Left colon (tissue), 2 donors: ENCODE results near the gene NEDD4. TPM values are rescaled to one million over a fixed set of nuclear protein-coding genes. Genes with fewer than 3 reads are reported as not detected.
"Not testable (repeated sequence)": the region's sequence is repeated elsewhere in the genome, so short reads cannot be mapped to it uniquely, and the experiment has no call there.

Experiments
- ATAC-seq: fragments of 200-7000 bp; cut with Tn5 transposase; one replicate; pipeline ENCODE4 v1.9.1; 2020; ENCODE audit warnings: mild to moderate bottlenecking, moderate library complexity
- DNase-seq, 2 donors: peaks; one replicate each; pipeline ENCODE4 v3.0.0-alpha.2; 2020
- intact Hi-C, 2 donors: fragments of 100-400 bp; cut with DNase I in 1 of 2; cut with micrococcal nuclease in 1 of 2; formaldehyde crosslinking; loops; one replicate each; pipeline versions ENCODE4 v1.11.2 to v1.14.0; 2022; cut with DNase I, micrococcal nuclease
- total RNA-seq, 2 donors: library from RNA; stranded (reverse); fragmentation: NEBNext Ultra II Directional; extraction: Animal tissue kit (Norgen Biotek cat#: 25700); gene quantifications; one replicate each; pipeline ENCODE4 v1.2.1, GENCODE V29; 2021
- donor health status: DM: no; HTN: no; CAD: no.
- donor health status: DM: yes; HTN: yes; CAD: no.

The NEDD4 gene
- total RNA-seq, 2 donors from 2014 or later, result 10.4 to 13.4 TPM

DNA sequence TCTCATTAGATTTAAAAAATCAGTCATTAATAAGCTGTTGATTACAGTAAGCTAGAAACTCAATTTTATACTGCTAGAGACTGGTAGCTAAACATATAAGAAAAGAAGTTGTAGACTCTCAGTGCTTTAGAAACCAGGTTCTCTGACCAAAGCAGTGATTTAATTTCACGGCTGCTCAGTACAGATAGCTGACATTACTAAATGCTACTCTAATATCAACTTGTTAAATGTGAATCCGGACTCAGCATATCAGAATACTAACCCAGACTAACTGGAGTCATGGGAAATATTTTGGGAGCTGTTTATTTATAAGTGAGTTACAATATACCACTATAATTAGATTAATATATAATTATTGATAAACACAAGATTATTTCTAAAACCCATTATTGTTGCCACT lies 80.4 kb downstream of the NEDD4 start:
- intact Hi-C loops, result no loop called here
- no peak for DNase-seq
- no peak for ATAC-seq

DNA sequence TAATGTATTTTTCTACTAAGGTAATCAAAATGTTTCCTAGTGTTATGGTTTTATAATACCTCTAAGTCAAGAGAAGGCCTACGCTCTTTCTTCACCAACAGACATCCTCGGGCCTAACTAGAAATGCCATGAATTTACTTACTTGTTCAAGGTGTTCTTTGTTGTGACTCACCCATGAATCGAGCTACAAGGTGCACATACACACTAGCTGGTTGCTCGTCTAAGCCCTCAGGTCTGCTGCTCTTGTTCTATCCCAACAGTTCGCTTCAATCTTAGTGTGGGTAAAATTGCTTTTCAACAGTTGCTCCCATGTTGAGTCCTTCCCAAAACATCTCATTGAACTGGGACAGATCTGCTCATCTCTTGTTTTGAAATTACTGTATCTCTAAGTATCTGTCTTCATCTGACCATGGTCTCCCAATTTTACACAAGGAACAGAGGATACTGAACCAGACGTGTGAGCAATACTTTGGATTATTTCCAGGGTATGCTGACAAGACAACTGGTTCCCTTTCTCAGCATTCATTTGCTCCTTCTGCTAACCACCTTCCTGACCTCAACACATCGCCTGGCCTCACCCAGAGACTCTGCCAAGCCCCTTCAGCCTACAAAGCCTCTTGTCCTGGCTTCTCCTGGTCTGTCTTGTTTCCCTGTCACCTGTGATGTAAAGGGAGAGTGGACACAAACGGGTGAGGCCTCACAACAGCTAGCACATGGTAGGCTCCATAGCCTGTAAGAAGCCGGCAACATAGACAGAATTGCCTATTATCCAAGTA lies 84.2 kb downstream of the NEDD4 start:
- intact Hi-C loops, result no loop called here
- no peak for ATAC-seq

DNA sequence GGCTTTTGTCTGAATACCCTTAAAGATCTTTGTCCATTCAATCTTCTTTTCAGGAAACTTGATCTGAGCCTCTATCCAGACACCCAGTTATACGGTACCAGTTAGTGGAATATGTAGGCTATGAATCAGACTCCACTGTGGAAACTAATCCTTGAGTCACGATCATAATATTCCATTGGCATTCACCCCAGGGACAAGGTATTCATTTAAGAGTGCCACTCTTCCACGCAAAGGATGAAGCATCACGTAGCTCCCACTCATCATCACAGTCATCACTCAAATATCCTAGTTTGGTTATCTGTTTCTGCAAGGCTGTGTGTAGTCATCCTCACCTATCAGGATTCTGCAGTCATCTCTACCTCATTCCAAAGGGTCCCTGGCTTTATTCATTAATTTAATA lies 85.6 kb downstream of the NEDD4 start:
- ATAC-seq, result no peak
- intact Hi-C loops, result no loop called here
- DNase-seq, result no peak

More for the DNA sequence above, 84.2 kb downstream of the NEDD4 start:
- DNase-seq, result no peak

DNA sequence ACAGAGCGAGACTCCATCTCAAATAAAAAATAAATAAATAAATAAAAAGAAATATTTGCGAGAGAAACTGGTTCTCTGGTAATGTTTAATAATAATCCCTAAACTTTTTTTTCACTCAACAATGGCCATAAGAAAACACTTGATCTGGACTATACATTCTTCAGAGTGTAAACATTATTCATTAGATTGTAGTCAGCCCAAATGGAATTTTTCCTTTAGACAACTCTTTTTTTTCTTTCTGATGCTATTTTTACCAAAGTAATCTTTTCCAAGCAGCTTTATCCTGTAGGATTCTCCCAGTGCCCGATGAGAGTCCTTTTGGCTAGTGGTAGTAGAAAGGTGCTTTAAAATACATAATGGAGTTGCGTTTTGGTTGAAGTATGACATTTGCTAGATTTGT lies 90.4 kb downstream of the NEDD4 start:
- no peak for ATAC-seq
- intact Hi-C loops, result no loop called here
- no peak for DNase-seq

DNA sequence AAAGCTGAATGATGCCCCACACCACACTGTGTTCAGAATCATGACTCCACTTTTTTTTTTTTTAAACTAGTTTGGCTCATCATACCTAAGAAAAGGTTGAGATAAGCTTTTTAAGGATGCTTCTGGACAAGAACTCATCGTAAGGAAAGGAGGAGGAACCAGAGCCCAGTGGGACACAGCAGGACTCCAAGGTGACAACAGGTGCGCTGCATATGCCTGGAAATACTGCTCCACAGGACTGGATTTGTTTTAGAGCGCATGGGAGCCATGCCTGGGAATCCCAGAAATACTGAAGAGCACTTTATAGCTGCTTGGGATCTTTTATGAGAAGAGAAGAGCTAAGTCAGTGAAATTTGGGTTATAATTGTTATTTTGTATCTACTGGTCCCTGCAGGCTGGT lies 93.4 kb downstream of the NEDD4 start:
- ATAC-seq, result no peak
- no peak for DNase-seq
- intact Hi-C loops, result no loop called here

DNA sequence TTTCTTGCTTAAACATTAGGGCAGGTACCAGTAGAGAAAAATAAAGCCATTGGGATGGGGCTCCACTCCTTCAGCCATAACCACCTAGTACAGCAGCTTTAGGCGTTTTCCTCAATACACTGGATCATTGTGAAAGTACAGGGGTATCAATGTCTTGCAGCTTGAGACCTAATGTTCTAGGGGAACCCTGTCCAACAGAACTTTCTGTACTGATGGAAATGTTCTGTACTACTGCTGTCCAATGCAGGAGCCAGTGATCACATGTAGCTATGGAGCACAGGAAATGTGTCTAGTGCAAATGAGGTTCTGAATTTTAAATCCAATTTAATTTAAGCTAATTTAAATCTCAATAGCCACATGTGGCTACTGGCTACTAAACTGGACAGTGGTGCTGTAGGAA lies 93.9 kb downstream of the NEDD4 start:
- no peak for DNase-seq
- ATAC-seq, result no peak
- intact Hi-C loops, result no loop called here

DNA sequence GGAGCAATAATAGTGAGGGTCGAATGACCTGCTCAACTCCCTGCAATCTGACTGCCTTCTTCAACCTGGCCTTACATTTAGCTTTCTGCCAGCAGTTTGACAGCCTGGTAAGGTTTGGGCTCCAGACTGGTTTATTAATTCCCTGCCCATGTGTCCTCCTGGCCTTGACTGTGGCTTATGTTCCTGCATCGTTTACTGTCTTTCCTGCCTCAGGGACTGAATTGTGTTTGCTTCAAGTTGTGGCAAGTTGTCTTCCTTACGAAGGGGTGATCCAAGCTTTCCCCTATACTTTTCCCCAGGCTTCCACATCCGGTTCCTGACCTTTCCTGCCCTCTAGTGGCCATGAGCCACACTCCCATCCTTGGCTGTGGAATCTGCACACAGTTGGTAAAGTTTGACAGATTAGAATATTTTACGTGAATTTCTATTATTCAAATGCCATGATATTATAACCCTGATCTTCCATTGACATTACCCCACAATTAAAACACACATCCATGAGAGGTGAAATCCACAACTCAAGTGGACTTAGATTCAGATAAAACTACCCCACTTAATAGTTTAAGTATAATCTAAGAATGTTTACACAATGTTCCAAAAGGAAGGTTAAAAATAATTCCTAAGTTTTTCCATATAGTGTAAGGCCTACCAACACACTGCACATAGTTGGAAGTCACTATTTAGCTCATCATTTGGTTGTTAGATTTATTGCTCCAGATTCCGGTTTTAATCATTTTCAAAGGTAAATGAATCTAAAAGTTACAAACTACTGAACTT lies 95.7 kb downstream of the NEDD4 start:
- DNase-seq, result peak in 1 of 2 donors; percentile 56
- intact Hi-C loops, result no loop called here
- peak; percentile 82 for ATAC-seq

DNA sequence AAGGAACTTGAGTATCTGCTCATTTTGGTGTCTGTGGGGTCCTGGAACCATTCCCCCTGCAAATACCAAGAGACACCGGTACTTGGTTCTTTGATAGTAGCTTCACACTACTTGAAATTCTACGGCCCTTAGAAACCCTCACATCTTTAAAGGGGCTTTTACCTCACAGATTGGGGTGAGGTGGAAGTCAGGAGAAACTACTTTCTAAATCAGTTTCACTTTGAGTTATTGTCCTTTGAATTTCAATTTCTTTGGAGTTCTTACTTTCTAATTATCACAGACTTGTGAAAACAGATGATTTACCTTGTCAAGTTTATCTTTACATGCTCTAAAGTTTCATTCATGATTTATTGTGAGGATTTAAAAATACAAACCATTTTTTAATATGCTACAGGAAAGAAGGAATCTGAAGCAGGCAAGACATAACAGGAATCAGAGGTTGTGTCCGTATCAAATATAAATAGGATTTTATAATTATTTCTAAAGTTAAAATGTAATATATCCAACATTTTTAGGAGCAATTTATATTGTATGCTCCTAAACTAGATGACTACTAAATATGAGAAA lies 98.9 kb downstream of the NEDD4 start:
- DNase-seq (no peak), ATAC-seq (peak; percentile 24)
- intact Hi-C loops, result no loop called here

DNA sequence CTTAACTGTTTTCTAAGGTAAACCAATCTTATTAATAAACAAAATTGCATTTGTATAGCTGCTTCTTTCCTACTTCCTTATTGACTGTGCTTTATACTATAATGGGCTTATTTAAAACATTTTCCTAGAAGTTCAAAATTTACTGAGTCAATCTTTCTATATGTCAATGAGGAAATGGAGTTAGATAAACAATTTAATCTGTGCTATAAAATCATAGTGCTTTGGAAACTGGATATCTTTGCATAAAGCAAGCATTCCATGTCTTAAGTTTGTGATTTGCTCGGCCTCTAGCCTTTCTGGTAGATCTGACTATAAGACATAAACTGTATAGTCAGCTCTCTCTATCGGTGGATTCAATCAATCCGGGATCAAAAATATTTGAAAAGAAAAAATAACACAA lies 99.6 kb downstream of the NEDD4 start:
- intact Hi-C loops, result no loop called here
- DNase-seq (no peak), ATAC-seq (peak; percentile 86)

DNA sequence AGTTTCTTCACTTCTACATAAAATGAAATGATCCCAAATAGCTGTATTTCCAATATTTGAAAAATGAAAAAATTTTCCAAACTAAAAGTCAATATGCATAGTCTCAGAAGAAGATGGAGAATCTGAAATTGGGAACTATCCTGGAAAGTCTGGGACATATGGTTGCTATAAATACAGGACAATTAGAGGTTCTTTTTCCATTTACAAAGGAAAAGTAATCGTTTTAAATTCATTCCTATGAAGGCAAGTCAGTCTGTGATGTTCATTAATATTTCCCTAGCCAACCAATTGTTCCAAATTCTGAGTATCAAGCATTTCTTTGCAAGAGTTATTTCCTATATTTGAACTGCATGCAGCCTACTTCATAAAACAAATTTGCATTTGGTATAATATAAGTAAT lies 102.2 kb downstream of the NEDD4 start:
- intact Hi-C loops, result no loop called here
- ATAC-seq (no peak), DNase-seq (no peak)

DNA sequence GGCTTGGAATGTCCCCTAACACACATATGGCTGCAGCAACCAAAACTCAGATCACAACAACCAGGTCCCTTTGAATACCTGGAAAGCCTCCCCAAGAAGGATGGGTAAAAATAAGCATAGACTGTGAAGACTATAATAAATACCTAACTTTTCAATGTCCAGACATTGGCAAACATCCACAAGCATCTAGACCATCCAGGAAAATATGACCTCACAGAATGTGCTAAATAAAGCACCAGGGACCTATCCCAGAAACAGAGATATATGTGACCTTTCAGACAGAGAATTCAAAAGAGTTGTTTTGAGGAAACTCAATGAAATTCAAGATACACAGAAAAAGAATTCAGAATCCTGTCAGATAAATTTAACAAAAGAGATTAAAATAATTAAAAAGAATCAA lies 109.2 kb downstream of the NEDD4 start:
- ATAC-seq (no peak), DNase-seq (no peak)
- intact Hi-C loops, result no loop called here

DNA sequence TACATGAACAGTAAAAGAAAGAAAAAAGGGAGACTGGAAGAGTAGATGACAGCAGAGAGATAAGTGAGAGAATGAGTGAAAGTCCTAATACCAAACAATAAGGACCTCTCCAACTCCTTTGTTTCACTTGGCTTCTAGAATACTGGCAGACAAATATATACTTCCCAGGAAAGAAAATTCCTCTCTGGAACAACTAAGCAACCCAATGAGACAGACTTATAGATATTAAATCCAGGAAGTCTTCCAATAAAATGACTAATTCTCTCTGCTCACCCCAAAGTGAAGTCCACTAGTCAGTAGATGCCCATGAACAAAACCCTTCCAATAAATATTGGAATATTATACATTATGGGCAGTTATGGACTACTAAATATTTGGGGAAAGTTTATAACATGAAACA lies 114.2 kb downstream of the NEDD4 start:
- intact Hi-C loops, result no loop called here
- no peak for DNase-seq
- ATAC-seq, result no peak

DNA sequence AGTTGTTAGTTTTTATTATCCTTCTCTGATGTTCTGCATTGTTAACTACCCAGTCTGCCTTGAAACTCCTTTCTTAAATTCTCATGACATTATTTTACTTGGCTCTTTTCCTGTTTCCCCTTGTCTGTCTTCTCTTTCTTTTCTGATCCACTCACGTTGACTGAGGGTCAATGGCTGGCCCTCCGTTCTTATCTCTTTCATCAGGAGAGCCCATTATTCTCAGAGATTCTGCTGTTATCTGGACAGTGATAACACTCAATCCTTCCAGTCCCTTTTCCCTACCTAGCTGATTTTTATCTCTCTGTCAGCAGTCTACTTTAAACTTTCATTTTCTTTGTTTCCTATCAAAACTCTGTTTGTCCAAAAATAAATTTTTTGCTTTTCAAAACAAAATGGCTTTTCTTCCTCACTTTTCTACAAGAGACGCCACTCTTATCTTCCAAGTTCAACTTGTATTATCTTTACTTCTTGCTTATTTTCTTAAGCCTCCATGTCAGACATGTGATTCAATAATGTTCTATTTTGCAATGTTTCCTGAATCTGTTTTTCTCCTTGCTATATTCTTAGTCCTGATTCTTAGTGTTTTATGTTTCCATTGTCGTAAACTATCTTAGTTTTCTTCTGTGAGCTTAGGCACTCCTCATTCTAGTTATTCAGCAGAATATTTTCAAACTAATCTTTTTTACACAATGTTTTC lies 120.2 kb downstream of the NEDD4 start:
- ATAC-seq, result no peak
- no peak for DNase-seq
- intact Hi-C loops, result no loop called here

DNA sequence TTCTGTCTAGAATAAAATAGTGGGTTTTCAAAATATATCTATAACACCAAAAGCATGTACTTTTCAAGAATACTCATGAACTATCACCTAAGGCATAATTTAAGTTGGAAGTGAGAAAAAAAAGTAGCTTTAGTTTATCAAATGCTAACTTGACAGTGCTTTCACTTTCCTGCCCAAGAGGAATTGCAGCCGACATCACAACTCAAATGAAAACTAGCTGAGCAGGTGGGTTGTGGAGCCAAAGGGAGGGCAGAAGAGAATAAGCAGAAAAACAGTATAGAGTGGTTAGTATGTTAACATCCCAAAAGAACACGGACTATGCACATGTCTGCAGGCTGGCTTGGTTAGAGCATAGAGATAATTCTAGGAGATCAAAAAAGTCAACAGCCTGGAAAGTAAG lies 120.9 kb downstream of the NEDD4 start:
- intact Hi-C loops, result no loop called here
- no peak for DNase-seq
- ATAC-seq, result no peak

DNA sequence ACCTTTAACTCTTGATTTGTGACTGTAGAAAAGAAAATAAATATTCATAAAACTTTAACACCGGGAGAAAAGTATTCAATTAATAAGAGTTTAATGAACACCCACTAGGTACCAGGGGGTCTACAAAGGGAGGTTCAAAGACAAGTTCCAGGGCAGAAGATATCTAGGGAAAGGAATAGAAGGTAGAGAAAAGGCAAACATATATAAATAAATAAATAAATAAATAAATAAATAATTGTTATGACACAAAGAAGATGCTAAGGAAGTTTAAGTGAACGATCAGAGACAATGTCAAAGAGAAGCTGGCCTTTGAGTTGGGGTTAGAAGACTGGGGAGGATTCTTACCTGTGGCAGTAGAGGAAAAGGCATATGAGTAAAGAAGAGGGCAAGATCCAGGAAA lies 123.8 kb downstream of the NEDD4 start:
- ATAC-seq (no peak), DNase-seq (no peak)
- intact Hi-C loops, result no loop called here

DNA sequence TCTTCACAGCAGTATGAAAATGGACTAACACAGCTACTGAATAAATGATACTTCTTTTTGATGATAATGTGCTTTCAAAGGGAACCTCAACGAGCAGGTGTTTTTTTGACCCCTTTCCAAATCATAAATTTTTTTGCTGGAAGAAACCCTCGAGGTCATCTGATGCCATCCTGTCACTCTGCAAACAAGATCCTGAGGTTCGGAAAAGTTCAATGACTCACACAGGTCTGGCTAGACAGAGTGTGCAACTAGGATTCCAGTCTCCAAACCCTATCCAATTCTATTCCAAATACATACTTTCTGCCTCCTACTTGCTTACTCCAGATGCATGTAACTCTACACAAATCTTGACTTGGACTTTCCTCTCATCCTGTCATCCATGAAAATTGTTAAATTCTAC lies 124.7 kb downstream of the NEDD4 start:
- no peak for DNase-seq
- ATAC-seq, result no peak
- intact Hi-C loops, result no loop called here

DNA sequence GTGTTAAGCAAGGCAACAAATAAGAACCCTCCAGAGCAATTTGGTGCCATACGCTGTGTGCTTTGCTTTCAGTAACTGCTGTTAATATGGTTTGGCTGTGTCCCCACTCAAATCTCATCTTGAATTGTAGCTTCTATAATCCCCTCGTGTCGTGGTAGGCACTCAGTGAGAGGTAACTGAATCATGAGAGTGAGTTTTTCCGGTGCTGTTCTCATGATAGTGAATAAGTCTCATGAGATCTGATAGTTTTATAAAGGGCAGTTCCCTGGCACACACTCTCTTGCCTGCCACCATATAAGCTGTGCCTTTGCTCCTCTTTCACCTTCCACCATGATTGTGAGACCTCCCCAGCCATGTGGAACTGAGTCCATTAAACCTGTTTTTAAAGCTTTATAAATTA lies 125.1 kb downstream of the NEDD4 start:
- ATAC-seq, DNase-seq, intact Hi-C loops: not testable (repeated sequence)

DNA sequence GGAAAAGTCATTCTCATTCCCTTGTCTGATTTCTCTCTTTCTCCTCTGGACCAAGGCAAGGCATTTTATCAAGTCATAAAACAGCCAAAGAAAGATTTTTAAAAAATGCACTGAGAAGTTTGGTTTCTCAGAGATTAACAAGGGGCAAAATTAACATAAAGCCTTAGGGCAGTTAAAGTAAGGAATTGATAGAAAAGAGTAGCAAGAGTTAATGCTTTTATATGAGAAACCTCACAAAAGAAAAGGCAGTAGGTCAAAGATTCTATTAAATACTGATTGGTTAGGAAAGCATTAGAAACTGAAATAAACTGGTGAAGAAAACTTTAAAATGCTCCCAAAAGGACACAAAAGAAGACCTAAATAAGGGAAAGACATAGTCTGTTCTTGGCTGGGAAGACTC lies 129.5 kb downstream of the NEDD4 start:
- intact Hi-C loops, result no loop called here
- DNase-seq (no peak), ATAC-seq (no peak)

DNA sequence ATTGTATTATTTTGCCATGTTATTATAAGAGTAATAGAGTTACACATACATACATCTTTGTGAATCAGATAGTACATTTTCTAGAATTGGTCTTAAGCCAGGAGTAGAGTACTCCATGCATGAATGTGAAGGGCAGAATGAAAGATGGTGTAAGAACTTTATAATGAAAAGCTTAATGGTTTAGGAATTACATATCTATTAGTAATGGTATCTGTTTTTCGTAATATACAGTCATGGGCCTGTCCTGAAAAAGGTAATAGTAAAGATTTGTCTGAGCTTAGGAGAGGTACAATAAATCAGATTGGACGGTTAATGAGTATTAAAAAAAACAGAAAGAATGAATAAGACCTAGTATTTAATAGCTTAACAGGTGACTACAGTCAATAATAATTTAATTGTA lies 132.3 kb downstream of the NEDD4 start:
- intact Hi-C loops, result no loop called here
- ATAC-seq, result no peak

DNA sequence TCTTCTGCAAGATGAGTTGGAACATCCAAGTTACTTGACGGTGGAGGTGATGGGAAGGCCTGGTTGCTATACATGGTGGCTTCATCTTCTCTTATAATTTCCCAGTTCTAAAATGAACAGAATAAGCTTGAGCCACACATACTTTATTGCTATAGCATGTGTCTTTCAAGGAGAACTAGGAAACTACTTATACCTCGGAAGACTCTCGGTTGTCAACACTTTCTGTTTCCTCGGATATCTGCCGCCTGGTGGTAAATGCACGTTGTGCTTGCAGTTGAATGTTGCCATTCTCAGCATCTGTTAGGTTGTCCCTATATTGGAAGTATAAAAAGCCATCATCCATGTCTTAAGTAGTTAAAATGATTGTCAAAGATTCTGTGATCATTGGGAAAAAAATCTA lies 132.9 kb downstream of the NEDD4 start:
- no peak for ATAC-seq
- intact Hi-C loops, result no loop called here
- no peak for DNase-seq

More for the DNA sequence above, 132.3 kb downstream of the NEDD4 start:
- DNase-seq, result no peak
